PC-9 (cell line): ENCODE measurements around the gene HINFP. TPM values are rescaled to one million over a fixed set of nuclear protein-coding genes. Genes with fewer than 3 reads are reported as not detected.
"Not testable (repeated sequence)": the region's sequence is repeated elsewhere in the genome, so short reads cannot be mapped to it uniquely, and the experiment has no call there.

ENCODE experiments used
- BruUV-seq: library from RNA; stranded (reverse); fragments of 400-500 nt; replicated peaks from 2 replicates; lab custom pipeline; 2021; lab: Mats Ljungman, UMichigan
- CTCF ChIA-PET: fragments of 300-600 bp; sonication (Branson Sonifier 250); formaldehyde crosslinking; loops from one replicate; lab custom pipeline; 2022; ENCODE audit warnings: antibody characterized with exemption; lab: Charles Lee
- POLR2A ChIA-PET: fragments of 300-600 bp; sonication (Branson Sonifier 250); formaldehyde crosslinking; loops from one replicate; lab custom pipeline; 2022; ENCODE audit warnings: antibody characterized with exemption; ENCODE audit not compliant: unreplicated experiment; lab: Charles Lee
- DNase-seq, 2 experiments: peaks; one replicate each; pipeline versions ENCODE4 v3.0.0 to v3.0.0-alpha.2; 2015 to 2022; ENCODE audit warnings: mixed read lengths in 1 of 2
- H2AFZ ChIP-seq: fragments of 200-600 bp; sonication (generic); 2 replicates; pipeline ENCODE4 v1.8.1; 2017; ENCODE audit warnings: antibody characterized with exemption
- H3F3A ChIP-seq: fragments of 200-600 bp; sonication (generic); 2 replicates; pipeline ENCODE4 v1.8.1; 2017; ENCODE audit warnings: antibody characterized with exemption, mild to moderate bottlenecking, low read depth; ENCODE audit not compliant: insufficient read depth
- H3K27ac ChIP-seq: fragments of 200-600 bp; sonication (generic); 2 replicates; pipeline ENCODE4 v1.6.1; 2016; ENCODE audit warnings: mixed run types
- H3K27me3 ChIP-seq: fragments of 200-600 bp; sonication (generic); 2 replicates; pipeline ENCODE4 v1.6.1; 2016; ENCODE audit warnings: low read depth, mixed run types; ENCODE audit not compliant: insufficient read depth
- H3K36me3 ChIP-seq: fragments of 200-600 bp; sonication (generic); 2 replicates; pipeline ENCODE4 v1.6.1; 2016; ENCODE audit warnings: low read depth, mixed run types
- H3K4me1 ChIP-seq: fragments of 200-600 bp; sonication (generic); replicated peaks from 2 replicates; pipeline ENCODE4 v1.6.1; 2016; ENCODE audit warnings: mixed run types; ENCODE audit not compliant: insufficient read depth
- H3K4me2 ChIP-seq: fragments of 200-600 bp; sonication (generic); 2 replicates; pipeline ENCODE4 v1.6.1; 2017; ENCODE audit warnings: mixed run types
- H3K4me3 ChIP-seq: fragments of 200-600 bp; sonication (generic); 2 replicates; pipeline ENCODE4 v1.6.1; 2016; ENCODE audit warnings: mixed run types
- H3K79me2 ChIP-seq: fragments of 200-600 bp; sonication (generic); 2 replicates; pipeline ENCODE4 v1.6.1; 2017; ENCODE audit warnings: low read depth, mixed run types
- H3K9me2 ChIP-seq: fragments of 200-600 bp; sonication (generic); 2 replicates; pipeline ENCODE4 v1.8.1; 2017; ENCODE audit warnings: mild to moderate bottlenecking; ENCODE audit not compliant: insufficient read depth
- H3K9me3 ChIP-seq: fragments of 200-600 bp; sonication (generic); 2 replicates; pipeline ENCODE4 v1.8.1; 2016; ENCODE audit warnings: low read depth; ENCODE audit not compliant: insufficient read depth
- H4K20me1 ChIP-seq: fragments of 200-600 bp; sonication (generic); 2 replicates; pipeline ENCODE4 v1.8.1; 2017; ENCODE audit not compliant: insufficient read depth
- EZH2 ChIP-seq: fragments of 200-600 bp; sonication (generic); IDR thresholded peaks from 2 replicates; pipeline ENCODE4 v1.8.0; 2017; ENCODE audit warnings: antibody characterized with exemption, low read depth
- intact Hi-C: fragments of 100-400 bp; cut with micrococcal nuclease; formaldehyde crosslinking; loops from one replicate; pipeline ENCODE4 v1.10.0; 2022; ENCODE audit not compliant: unreplicated experiment
- total RNA-seq: library from RNA; stranded (reverse); gene quantifications from 2 replicates; pipeline ENCODE4 v1.2.3, GENCODE V29; 2021
- TF ChIP-seq, protein P1 (sequence below): fragments of 200-600 bp; sonication (generic); conservative IDR thresholded peaks from 2 replicates; pipeline ENCODE4 v1.6.1; 2017; ENCODE audit warnings: mixed run types, antibody characterized with exemption, mild to moderate bottlenecking, moderate library complexity

Gene HINFP
- total RNA-seq, 1 experiment from 2014 or later = 35.5 TPM

DNA sequence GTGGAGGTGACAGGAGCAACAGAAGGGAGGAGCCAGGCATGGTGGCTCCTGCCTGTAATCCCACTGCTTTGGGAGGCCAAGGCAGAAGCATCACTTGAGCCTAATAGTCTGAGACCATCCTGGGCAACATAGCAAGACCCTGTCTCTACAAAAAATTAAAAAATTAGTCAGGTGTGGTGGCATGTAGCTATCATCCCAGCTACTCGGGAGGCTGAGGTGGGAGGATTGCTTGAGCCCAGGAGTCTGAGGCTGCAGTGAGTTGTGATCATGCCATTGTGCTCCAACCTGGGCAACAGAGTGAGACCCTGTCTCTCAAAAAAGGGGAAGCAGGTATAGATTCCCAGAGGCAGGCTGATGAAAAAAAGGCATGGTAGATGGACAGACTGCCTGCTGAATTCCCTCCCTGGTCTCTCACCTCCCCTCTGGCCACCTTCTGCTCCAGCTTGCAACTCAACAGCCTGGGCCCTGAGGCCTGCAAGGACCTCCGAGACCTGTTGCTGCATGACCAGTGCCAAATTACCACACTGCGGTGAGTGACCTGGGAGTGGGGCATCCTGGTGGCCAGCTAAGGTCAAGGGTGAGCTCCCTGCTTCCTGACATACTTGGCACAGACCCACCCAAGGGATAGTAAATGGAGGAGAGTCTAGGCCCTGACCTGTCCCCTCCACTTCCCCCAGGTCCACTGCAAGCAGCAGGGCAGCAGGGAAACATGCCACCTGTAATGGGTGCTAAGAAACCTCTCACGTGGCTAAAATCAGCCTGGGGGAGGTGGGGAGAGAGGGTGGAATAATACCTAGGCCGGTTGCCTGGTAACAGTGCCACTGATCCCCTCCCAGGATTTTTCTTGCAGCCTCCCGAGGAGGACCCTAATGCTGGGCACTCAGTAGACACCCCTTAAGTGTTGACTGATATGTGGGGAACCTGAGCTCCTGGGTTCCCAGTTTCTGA is 59.6 kb downstream of the HINFP start:
- H4K20me1 ChIP-seq = no peaks in the 10 kb centered on the region
- H2AFZ ChIP-seq = no peak overlapping the region
- ChIA-PET CTCF (no interaction called here), POLR2A (interaction anchor here (0.7 kb wide), 1 partner anchor 12 kb away, joined by 10 read pairs; no protein-coding TSS in a partner anchor)
- no peaks in the 10 kb centered on the region for H3K36me3 ChIP-seq
- peaks cover 6% of the 10 kb centered on the region for H3K4me1 ChIP-seq
- H3K4me3 ChIP-seq = no peak overlapping the region
- no TSS peak for BruUV-seq
- no peak for DNase-seq
- no peak overlapping the region for H3K4me2 ChIP-seq
- peaks cover 2% of the 10 kb centered on the region for H3F3A ChIP-seq
- H3K27ac ChIP-seq = no peak overlapping the region
- H3K27me3 ChIP-seq = no peaks in the 10 kb centered on the region
- no peaks in the 10 kb centered on the region for H3K9me3 ChIP-seq
- TF ChIP-seq EZH2 = no peak
- TF ChIP-seq, protein P1, sequence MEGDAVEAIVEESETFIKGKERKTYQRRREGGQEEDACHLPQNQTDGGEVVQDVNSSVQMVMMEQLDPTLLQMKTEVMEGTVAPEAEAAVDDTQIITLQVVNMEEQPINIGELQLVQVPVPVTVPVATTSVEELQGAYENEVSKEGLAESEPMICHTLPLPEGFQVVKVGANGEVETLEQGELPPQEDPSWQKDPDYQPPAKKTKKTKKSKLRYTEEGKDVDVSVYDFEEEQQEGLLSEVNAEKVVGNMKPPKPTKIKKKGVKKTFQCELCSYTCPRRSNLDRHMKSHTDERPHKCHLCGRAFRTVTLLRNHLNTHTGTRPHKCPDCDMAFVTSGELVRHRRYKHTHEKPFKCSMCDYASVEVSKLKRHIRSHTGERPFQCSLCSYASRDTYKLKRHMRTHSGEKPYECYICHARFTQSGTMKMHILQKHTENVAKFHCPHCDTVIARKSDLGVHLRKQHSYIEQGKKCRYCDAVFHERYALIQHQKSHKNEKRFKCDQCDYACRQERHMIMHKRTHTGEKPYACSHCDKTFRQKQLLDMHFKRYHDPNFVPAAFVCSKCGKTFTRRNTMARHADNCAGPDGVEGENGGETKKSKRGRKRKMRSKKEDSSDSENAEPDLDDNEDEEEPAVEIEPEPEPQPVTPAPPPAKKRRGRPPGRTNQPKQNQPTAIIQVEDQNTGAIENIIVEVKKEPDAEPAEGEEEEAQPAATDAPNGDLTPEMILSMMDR = no peak
- intact Hi-C loops = no loop called here
- H3K79me2 ChIP-seq = no peaks in the 10 kb centered on the region
- H3K9me2 ChIP-seq = no peaks in the 10 kb centered on the region

DNA sequence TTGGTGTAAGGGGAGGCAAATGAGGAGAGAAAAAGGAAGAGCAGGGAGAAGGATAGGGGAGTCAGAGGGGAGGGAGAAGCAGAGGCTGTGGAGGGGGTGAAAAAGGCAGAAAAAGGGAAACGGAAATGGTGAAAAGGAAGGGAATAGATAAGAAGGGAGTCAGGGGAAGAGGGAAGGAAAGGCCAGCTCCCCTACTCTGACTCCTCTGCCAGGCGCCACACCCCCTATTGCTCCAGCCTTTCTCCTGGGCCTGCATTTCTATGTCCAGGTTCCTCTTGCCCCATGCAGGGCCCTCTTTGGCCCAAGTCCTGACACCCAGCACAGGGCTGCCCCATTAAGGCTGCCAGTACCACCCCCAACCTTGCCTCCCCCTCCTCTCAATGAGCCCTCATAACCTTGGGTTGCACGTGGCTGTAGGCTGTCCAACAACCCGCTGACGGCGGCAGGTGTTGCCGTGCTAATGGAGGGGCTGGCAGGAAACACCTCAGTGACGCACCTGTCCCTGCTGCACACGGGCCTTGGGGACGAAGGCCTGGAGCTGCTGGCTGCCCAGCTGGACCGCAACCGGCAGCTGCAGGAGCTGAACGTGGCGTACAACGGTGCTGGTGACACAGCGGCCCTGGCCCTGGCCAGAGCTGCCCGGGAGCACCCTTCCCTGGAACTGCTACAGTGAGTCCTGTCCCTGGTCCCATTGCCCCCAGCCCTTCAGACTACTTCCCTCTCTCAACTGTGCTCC is 60.5 kb downstream of the HINFP start:
- H3K4me3 ChIP-seq = no peak overlapping the region
- no peaks in the 10 kb centered on the region; the same call in 1 of the 2 replicates for H3F3A ChIP-seq
- no TSS peak for BruUV-seq
- no peak overlapping the region for H2AFZ ChIP-seq
- H3K36me3 ChIP-seq = no peaks in the 10 kb centered on the region
- TF ChIP-seq, protein P1 = no peak
- no peak for TF ChIP-seq EZH2
- no peaks in the 10 kb centered on the region for H3K9me3 ChIP-seq
- H3K4me2 ChIP-seq = no peak overlapping the region
- ChIA-PET CTCF (no interaction called here), POLR2A (interaction anchor here (0.5 kb wide), 1 partner anchor 183 kb away, joined by 3 read pairs; no protein-coding TSS in a partner anchor)
- intact Hi-C loops = no loop called here
- no peaks in the 10 kb centered on the region for H3K9me2 ChIP-seq
- peaks cover 6% of the 10 kb centered on the region for H3K4me1 ChIP-seq
- H3K27me3 ChIP-seq = no peaks in the 10 kb centered on the region
- H3K27ac ChIP-seq = no peak overlapping the region
- DNase-seq = no peak
- no peaks in the 10 kb centered on the region for H3K79me2 ChIP-seq
- no peaks in the 10 kb centered on the region for H4K20me1 ChIP-seq

DNA sequence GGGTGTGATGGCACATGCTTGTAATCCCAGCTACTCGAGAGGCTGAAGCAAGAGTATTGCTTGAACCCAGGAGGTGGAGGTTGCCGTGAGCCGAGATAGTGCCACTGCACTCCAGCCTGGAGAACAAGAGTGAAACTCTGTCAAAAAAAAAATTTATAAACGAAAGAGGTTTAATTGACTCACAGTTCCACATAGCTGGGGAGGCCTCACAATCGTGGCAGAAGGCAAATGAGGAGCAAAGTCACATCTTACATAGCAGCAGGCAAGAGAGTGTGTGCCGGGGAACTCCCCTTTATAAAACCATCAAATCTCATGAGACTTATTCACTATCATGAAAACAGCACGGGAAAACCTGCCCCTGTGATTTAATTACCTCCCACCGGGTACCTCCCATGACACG is 63.0 kb downstream of the HINFP start:
- H3K4me2 ChIP-seq, H3K9me2 ChIP-seq, H2AFZ ChIP-seq, intact Hi-C loops, H3F3A ChIP-seq, DNase-seq, H4K20me1 ChIP-seq, H3K27me3 ChIP-seq, BruUV-seq, POLR2A ChIA-PET, H3K79me2 ChIP-seq, H3K4me3 ChIP-seq, H3K9me3 ChIP-seq, H3K36me3 ChIP-seq, H3K27ac ChIP-seq: not testable (repeated sequence)
- peaks cover 13% of the 10 kb centered on the region for H3K4me1 ChIP-seq
- CTCF ChIA-PET = interaction anchor here (0.6 kb wide), 1 partner anchor 123 kb away, joined by 7 read pairs; no protein-coding TSS in a partner anchor

Other genes starting within 250 kb of the HINFP start
- not detected in 2 replicates for gene CXCR5, start 237.7 kb upstream of the HINFP start, total RNA-seq
- 75.9 and 108 TPM in 2 replicates for gene BCL9L, start 195.7 kb upstream of the HINFP start, total RNA-seq
- gene UPK2, start 165.3 kb upstream of the HINFP start, total RNA-seq = 17.1 and 23.2 TPM in 2 replicates
- not detected in 2 replicates for gene FOXR1, start 149.8 kb upstream of the HINFP start, total RNA-seq
- gene CENATAC, start 123.4 kb upstream of the HINFP start, total RNA-seq = 61.7 and 73.9 TPM in 2 replicates
- gene RPS25, start 103.2 kb upstream of the HINFP start, total RNA-seq = 954 and 984 TPM in 2 replicates
- 49.2 and 51.4 TPM in 2 replicates for gene TRAPPC4, start 102.8 kb upstream of the HINFP start, total RNA-seq
- gene SLC37A4, start 90.7 kb upstream of the HINFP start, total RNA-seq = 23.2 and 24.3 TPM in 2 replicates
- gene HYOU1, start 64.4 kb upstream of the HINFP start, total RNA-seq = 92.0 and 117 TPM in 2 replicates
- 21.1 and 22.9 TPM in 2 replicates for gene VPS11, start 53.8 kb upstream of the HINFP start, total RNA-seq
- 49.3 and 54.9 TPM in 2 replicates for gene HMBS, start 36.7 kb upstream of the HINFP start, total RNA-seq
- gene DPAGT1, start 19.7 kb upstream of the HINFP start, total RNA-seq = 32.8 and 41.1 TPM in 2 replicates
- gene C2CD2L, start 14.2 kb upstream of the HINFP start, total RNA-seq = 6.7 and 9.3 TPM in 2 replicates
- 0.11 TPM in 1 of 2 replicates, not detected in the other for gene ABCG4, start 27.5 kb downstream of the HINFP start, total RNA-seq
- 18.4 and 22.5 TPM in 2 replicates for gene NLRX1, start 47.1 kb downstream of the HINFP start, total RNA-seq
- 0.73 TPM in 1 of 2 replicates, not detected in the other for gene NHERF4, start 63.9 kb downstream of the HINFP start, total RNA-seq
- gene CBL, start 84.8 kb downstream of the HINFP start, total RNA-seq = 26.3 and 32.9 TPM in 2 replicates
- 38.8 and 54.5 TPM in 2 replicates for gene MCAM, start 195.6 kb downstream of the HINFP start, total RNA-seq
- 55.0 and 64.3 TPM in 2 replicates for gene RNF26, start 212.9 kb downstream of the HINFP start, total RNA-seq
- gene C1QTNF5, start 219.3 kb downstream of the HINFP start, total RNA-seq = not detected in 2 replicates
- gene MFRP, start 225.1 kb downstream of the HINFP start, total RNA-seq = not detected in 2 replicates